Neural progenitor cell (in vitro differentiated cells): ENCODE results near the gene TIMELESS.
"Not testable (repeated sequence)": the region's sequence is repeated elsewhere in the genome, so short reads cannot be mapped to it uniquely, and the experiment has no call there.

Source experiments
- CTCF ChIP-seq: fragments of 200-600 bp; sonication (generic); IDR thresholded peaks from 2 replicates; pipeline ENCODE4 v1.5.1; 2017; ENCODE audit warnings: antibody characterized with exemption, mild to moderate bottlenecking
- EZH2 ChIP-seq: fragments of 200-600 bp; sonication (generic); IDR thresholded peaks from 2 replicates; pipeline ENCODE4 v1.6.1; 2017; ENCODE audit warnings: antibody characterized with exemption, mild to moderate bottlenecking, moderate library complexity
- EZH2phosphoT487 ChIP-seq: fragments of 200-600 bp; sonication (generic); IDR thresholded peaks from 2 replicates; pipeline ENCODE4 v1.6.1; 2017; ENCODE audit warnings: antibody characterized with exemption

GRCh38 chr12:56494106-56494415 is 44.8 kb upstream of the TIMELESS start:
- not testable (repeated sequence) for TF ChIP-seq CTCF, EZH2, EZH2phosphoT487
